Measurements from ENCODE around the gene DIP2A. TPM values are rescaled to one million over a fixed set of nuclear protein-coding genes. Genes with fewer than 3 reads are reported as not detected.
A peak's percentile ranks its signal among the peaks of the same experiment; 100 is the strongest.

Gene DIP2A
- total RNA-seq, 1 donor from 2014 or later, result 41.0 TPM

GRCh38 chr21:46482846-46483231 lies 24.1 kb downstream of the DIP2A start:
- ATAC-seq (no peak), DNase-seq (no peak)
- no peak for TF ChIP-seq CTCF (IDR thresholded peaks at IDR 0.05)
- intact Hi-C loops (cut with DNase I), result no loop called here
- H3K27me3 ChIP-seq (ENCODE audit: low read depth), result no peaks in the 10 kb centered on the region
- peaks cover 22% of the 10 kb centered on the region for H3K36me3 ChIP-seq
- no peak overlapping the region for H3K4me3 ChIP-seq
- H3K9me3 ChIP-seq, result no peaks in the 10 kb centered on the region
- no peak overlapping the region for H3K27ac ChIP-seq
- H3K4me1 ChIP-seq, result peaks cover 6% of the 10 kb centered on the region

GRCh38 chr21:46483300-46484295 lies 24.9 kb downstream of the DIP2A start:
- Histone ChIP-seq H3K4me1 (peaks cover 5% of the 10 kb centered on the region), H3K27me3 (ENCODE audit: low read depth) (no peaks in the 10 kb centered on the region), H3K27ac (no peak overlapping the region), H3K36me3 (peaks cover 26% of the 10 kb centered on the region), H3K9me3 (no peaks in the 10 kb centered on the region), H3K4me3 (no peak overlapping the region)
- no peak for TF ChIP-seq CTCF (IDR thresholded peaks at IDR 0.05)
- intact Hi-C loops (cut with DNase I), result no loop called here
- DNase-seq, result no peak
- peak in 1 of 2 donors; percentile 55 for ATAC-seq

- Histone ChIP-seq H3K36me3 (peaks cover 37% of the 10 kb centered on the region), H3K27ac (no peak overlapping the region), H3K4me1 (no peaks in the 10 kb centered on the region), H3K4me3 (no peak overlapping the region), H3K27me3 (ENCODE audit: low read depth) (no peaks in the 10 kb centered on the region), H3K9me3 (no peaks in the 10 kb centered on the region)
- TF ChIP-seq CTCF (IDR thresholded peaks at IDR 0.05), result no peak
- no peak for ATAC-seq
- DNase-seq, result no peak
- intact Hi-C loops (cut with DNase I), result no loop called here
Measured at GRCh38 chr21:46486481-46487126, 27.9 kb downstream of the DIP2A start.

- Histone ChIP-seq H3K4me1 (no peaks in the 10 kb centered on the region), H3K27ac (no peak overlapping the region), H3K9me3 (no peaks in the 10 kb centered on the region), H3K36me3 (peaks cover 45% of the 10 kb centered on the region), H3K27me3 (ENCODE audit: low read depth) (no peaks in the 10 kb centered on the region), H3K4me3 (no peak overlapping the region)
- ATAC-seq (no peak), DNase-seq (no peak)
- intact Hi-C loops (cut with DNase I), result no loop called here
- no peak for TF ChIP-seq CTCF (IDR thresholded peaks at IDR 0.05)
Measured at GRCh38 chr21:46489162-46489663, 30.5 kb downstream of the DIP2A start.

- Histone ChIP-seq H3K4me1 (no peaks in the 10 kb centered on the region), H3K27me3 (ENCODE audit: low read depth) (no peaks in the 10 kb centered on the region), H3K4me3 (no peak overlapping the region), H3K36me3 (peaks cover 44% of the 10 kb centered on the region), H3K27ac (no peak overlapping the region), H3K9me3 (no peaks in the 10 kb centered on the region)
- ATAC-seq, result no peak
- no peak for DNase-seq
- intact Hi-C loops (cut with DNase I), result no loop called here
- TF ChIP-seq CTCF (IDR thresholded peaks at IDR 0.05), result no peak
Measured at GRCh38 chr21:46489800-46490199, 31.1 kb downstream of the DIP2A start.
